Cardiac fibroblast (primary cell): ENCODE results near the gene OSBPL1A.

Experiments used
- DNase-seq, 2 donors: peaks; one replicate each; pipeline versions ENCODE4 v3.0.0 to v3.0.0-alpha.2; 2010; ENCODE audit warnings: low read depth in 2 of 2
- H3K4me3 ChIP-seq, 2 donors: replicated peaks in 1 of 2; 1 replicate in 1 of 2; 2 replicates in 1 of 2; pipeline ENCODE4 v1.5.1; 2011; ENCODE audit warnings: low read depth in 2 of 2, low read length in 2 of 2, mild to moderate bottlenecking in 2 of 2, moderate library complexity in 1 of 2
- TF ChIP-seq, protein P1 (sequence below): IDR thresholded peaks from one replicate; pipeline ENCODE4 v1.5.1; 2011; ENCODE audit warnings: low read depth, mild to moderate bottlenecking, low read length, inconsistent platforms

The OSBPL1A gene

DNA sequence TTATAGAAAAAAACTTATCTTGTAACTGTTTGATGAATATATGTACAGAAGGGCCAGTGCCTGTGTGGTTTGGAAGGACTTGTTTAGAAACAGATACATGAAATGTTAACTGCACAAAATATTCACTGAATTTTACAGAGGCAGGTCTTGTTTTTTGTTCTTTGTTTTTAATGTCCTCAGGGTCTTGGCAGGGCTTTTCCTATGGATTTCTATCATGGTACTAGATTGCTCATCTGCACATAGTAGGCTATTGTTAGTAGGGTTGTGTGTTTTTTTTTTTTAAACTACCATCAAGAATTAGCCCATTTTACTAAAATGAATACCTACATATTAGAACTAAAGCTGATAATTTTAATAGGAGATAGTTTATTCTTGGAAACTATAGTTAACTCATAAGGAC lies 255.2 kb downstream of the OSBPL1A start:
- DNase-seq, result no peak
- TF ChIP-seq, protein P1, sequence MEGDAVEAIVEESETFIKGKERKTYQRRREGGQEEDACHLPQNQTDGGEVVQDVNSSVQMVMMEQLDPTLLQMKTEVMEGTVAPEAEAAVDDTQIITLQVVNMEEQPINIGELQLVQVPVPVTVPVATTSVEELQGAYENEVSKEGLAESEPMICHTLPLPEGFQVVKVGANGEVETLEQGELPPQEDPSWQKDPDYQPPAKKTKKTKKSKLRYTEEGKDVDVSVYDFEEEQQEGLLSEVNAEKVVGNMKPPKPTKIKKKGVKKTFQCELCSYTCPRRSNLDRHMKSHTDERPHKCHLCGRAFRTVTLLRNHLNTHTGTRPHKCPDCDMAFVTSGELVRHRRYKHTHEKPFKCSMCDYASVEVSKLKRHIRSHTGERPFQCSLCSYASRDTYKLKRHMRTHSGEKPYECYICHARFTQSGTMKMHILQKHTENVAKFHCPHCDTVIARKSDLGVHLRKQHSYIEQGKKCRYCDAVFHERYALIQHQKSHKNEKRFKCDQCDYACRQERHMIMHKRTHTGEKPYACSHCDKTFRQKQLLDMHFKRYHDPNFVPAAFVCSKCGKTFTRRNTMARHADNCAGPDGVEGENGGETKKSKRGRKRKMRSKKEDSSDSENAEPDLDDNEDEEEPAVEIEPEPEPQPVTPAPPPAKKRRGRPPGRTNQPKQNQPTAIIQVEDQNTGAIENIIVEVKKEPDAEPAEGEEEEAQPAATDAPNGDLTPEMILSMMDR, result no peak
- no peak overlapping the region for H3K4me3 ChIP-seq

DNA sequence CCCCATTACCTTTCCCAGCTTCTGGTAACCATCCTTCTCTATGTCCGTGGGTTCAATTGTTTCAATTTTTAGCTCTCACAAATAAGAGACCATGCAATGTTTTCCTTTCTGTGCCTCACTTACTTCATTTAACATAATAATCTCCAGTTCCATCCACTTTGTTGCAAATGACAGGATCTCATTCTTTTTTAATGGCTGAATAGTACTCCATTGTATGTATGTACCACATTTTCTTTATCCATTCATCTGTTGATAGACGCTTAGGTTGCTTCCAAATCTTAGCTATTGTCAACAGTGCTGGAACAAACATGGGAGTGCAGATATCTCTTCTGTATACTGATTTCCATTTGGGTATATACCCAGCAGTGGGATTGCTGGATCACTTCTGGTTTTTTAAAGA lies 256.9 kb downstream of the OSBPL1A start:
- TF ChIP-seq, protein P1, result no peak
- no peak overlapping the region for H3K4me3 ChIP-seq
- DNase-seq, result no peak

DNA sequence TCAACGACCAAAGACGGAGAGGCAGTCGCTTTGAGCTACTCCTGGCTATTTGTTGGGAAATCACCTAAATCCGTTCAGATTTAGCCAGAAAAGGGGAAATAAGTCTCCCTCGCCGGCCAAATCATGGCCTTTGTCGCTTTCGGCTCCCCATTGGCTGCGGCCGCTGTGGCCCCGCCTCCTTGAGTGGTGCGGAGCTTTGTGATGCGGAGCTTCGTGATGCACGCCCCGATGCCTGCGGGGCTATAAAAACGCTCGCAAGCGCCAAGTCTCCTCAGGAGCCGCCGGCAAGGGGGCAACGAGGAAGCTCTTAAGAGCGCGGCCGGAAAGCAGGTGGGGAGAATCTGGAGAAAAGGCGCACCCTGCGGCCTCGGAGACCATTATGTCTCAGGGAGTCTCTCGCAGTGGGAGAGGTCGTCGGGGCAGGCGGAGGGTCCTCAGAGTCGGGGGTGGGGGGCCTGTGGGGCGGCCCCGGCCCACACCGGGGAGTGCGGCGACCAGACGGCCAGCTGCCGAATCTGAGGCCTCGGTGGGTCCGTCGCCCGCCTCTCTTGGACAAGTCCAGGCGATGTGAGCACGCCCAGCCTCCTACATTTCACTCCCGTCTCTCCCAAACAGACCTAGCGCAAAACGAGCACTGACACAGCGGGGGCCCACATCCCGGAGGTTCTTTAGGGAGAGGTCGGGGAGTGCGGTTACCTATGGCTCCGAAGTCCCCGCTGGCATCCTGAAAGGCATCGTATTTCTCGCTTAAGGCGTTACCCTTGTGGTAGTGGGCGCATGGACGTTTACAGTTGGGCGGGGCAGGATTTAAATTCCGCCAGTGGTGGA lies 258.6 kb downstream of the OSBPL1A start, which contains the start of gene CABYR:
Gene CABYR, plus strand, starts transcription at position 274 of the 828 bp plus-strand sequence. CDS start 4,053 bp downstream, outside the sequence.
- H3K4me3 ChIP-seq, result peak within 1 kb of the TSS; percentile 65 to 74
- TF ChIP-seq, protein P1, result no peak
- DNase-seq, result peak; percentile 82 to 85

DNA sequence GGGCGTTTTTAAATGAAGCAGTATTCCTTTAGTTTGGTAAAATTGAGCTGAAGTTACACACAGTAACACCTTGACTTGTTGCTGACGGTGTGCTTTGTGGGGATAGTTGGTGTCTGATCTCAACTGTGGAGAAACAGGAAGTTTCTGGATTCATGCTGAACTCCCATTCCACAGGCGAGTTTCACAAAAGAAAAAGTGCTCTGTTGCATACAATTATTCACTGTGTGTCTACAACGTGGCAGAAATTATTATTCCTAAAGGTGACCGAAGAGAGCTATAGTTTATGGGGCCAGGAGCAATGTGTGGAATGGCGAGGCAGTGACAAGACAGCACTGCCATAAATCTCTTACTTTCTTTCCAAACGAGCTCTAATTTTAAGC lies 259.2 kb downstream of the OSBPL1A start:
- DNase-seq, result no peak
- peak overlapping the region; percentile 65 to 74 for H3K4me3 ChIP-seq
- TF ChIP-seq, protein P1, result no peak

DNA sequence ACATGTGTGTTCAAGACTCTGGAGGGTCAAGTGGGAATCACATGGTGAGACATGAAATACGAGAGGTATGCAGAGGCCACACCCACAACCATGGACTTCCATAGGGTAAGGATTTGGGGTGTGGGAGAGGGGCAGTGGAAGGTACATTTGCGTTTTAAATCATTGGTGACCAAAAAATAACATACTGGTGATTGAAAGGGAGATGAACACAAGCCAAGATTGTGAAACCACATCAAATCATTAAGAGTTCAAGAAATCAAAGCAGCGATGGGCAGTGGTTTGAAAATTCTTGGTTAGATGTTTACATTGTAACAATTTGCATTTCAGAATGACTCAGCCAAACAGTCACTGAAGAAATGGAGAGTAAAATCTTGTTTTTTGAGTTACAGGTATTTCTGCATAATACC lies 260.7 kb downstream of the OSBPL1A start:
- TF ChIP-seq, protein P1, result no peak
- H3K4me3 ChIP-seq, result no peak overlapping the region
- DNase-seq, result no peak

DNA sequence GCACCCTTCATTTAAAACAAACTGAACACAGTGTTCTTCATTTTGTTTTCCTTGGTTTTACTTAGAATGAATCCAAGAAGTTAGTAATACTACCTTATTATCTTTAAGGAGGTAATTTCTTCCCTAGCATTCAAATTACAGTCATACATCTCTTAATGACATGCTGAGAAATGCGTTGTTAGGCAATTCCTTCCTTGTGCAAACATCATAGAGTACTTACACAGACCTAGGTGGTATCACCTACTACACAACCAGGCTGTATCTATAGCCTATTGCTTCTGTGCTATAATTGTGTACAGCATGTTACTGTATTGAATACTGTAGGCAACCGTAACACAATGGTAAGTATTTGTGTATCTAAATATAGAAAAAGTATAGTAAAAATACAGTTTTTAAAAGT lies 267.1 kb downstream of the OSBPL1A start:
- TF ChIP-seq, protein P1, result no peak
- no peak overlapping the region for H3K4me3 ChIP-seq
- no peak for DNase-seq

DNA sequence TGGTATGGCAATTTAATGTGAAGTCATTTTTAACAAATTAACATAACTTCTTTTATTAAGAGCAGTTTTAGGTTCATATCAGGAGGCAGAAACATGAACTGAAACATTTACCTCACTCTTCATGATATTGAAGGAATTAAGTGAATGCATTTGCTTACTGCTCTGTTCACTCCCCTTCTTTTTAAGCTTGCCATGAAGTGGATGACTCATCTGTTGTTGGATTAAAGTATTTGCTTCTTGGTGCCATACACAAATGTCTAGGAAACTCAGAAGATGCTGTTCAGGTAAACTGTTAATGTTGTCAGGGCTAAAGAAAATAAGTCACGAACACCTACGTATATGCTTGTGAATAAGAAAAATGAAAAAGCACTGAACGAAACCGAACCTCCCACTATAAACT lies 268.9 kb downstream of the OSBPL1A start:
- no peak overlapping the region for H3K4me3 ChIP-seq
- peak; percentile 6 to 16 for DNase-seq
- TF ChIP-seq, protein P1, result no peak
